ENCODE measurements around the gene GNB5.

- TF ChIP-seq REST (IDR thresholded peaks at IDR 0.05; ENCODE audit: borderline replicate concordance) (no peak), CTCF (IDR thresholded peaks at IDR 0.05; ENCODE audit: poor library complexity, severe bottlenecking) (no peak)
Observed at GRCh38 chr15:52158084-52158765, 33.0 kb downstream of the GNB5 start.

Data from neural cell (in vitro differentiated cells).